ENCODE data around the gene RAP1A. TPM values are rescaled to one million over a fixed set of nuclear protein-coding genes. Genes with fewer than 3 reads are reported as not detected.
A peak's percentile ranks its signal among the peaks of the same experiment; 100 is the strongest.

RAP1A gene
- total RNA-seq, 1 experiment from 2014 or later, result 19.0 TPM

DNA sequence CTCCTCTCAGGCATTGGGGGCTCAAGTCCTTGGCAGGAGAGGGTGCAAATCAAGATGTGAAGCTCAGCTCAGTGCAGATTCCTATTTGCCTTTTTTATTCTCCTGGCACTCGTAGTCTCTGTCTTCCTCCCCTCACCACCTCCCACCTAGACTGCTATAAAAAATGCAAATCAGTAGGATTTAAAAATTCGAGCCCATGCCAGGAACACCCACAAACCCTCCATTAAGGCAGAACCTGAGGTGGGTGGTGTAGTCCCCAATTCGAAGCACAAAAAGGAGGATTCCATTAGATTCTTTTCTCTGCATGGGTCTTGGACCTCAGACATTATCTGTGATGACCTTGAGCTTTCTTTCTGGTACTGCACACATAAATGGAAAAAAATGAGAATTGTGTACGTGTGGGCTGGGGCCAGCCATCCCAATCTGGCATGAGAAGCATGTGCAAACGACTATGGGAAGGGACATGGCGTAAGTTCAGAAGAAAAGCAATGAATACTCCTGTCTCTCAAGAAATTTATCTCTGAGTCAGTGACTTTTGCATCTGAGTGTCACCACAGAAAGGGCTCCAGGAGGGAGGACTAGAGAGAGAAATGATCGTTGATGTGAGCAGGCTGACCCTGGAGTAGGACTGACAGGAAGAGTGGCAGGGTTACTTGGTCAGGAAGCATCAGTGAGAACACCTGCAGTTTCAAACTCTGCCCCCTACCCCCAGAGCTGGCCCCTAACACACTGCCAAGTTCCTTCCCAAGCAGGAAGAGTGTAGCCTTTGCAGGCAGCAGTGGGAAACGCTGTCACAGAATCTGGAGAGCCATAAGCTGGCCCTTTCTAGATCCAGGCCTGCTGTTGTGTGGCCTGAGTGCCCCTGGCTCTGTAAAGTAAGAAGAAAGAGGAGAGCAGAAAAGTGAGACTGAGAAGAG is 117.9 kb downstream of the RAP1A start:
- no peak overlapping the region for H2AFZ ChIP-seq (ENCODE audit: low read length)
- ATAC-seq (no peak), DNase-seq (no peak)
- H3K4me1 ChIP-seq (ENCODE audit: insufficient read depth, low read length), result peaks cover 20% of the 10 kb centered on the region; the same call in 1 of the 2 replicates
- BruUV-seq (replicated peaks), result TSS peak; percentile 13
- H4K20me1 ChIP-seq (ENCODE audit: low read length), result no peaks in the 10 kb centered on the region
- TF ChIP-seq CTCF (conservative IDR thresholded peaks at IDR 0.05; ENCODE audit: low read depth, low read length), result no peak
- no peak for TF ChIP-seq EZH2phosphoT487 (IDR thresholded peaks at IDR 0.05; ENCODE audit: borderline replicate concordance, low read length)
- TF ChIP-seq EZH2 (IDR thresholded peaks at IDR 0.05; ENCODE audit: low read length, unreplicated experiment), result no peak
- no peaks in the 10 kb centered on the region for H3K36me3 ChIP-seq (ENCODE audit: low read depth, low read length)
- POLR2A ChIA-PET (ENCODE audit: unreplicated experiment), result interaction anchor here (0.6 kb wide), 1 partner anchor 230 kb away, joined by 4 read pairs; no protein-coding TSS in a partner anchor
- peak overlapping the region; percentile 92 for H3K4me2 ChIP-seq (ENCODE audit: low read length)
- CTCF ChIA-PET, result interaction anchor here (0.7 kb wide), 1 partner anchor 23 kb away, joined by 5 read pairs; no protein-coding TSS in a partner anchor
- no peaks in the 10 kb centered on the region for H3K79me2 ChIP-seq (ENCODE audit: low read length)
- no peak overlapping the region for H3K9ac ChIP-seq (ENCODE audit: low read length)
- no peaks in the 10 kb centered on the region for H3K9me3 ChIP-seq (ENCODE audit: low read length)
- intact Hi-C loops (cut with micrococcal nuclease), result loop anchor here (2.0 kb wide), 1 partner anchor 23 kb away; no protein-coding TSS in a partner anchor
- H3K27ac ChIP-seq (ENCODE audit: low read length), result no peak overlapping the region
- peak overlapping the region; percentile 64; the same call in 1 of the 2 replicates for H3K4me3 ChIP-seq (ENCODE audit: low read length)
- H3F3A ChIP-seq (ENCODE audit: low read length, unreplicated experiment), result no peaks in the 10 kb centered on the region
- H3K9me2 ChIP-seq (replicated peaks; ENCODE audit: low read length), result no peaks in the 10 kb centered on the region
- H3K27me3 ChIP-seq (ENCODE audit: low read length), result no peaks in the 10 kb centered on the region

DNA sequence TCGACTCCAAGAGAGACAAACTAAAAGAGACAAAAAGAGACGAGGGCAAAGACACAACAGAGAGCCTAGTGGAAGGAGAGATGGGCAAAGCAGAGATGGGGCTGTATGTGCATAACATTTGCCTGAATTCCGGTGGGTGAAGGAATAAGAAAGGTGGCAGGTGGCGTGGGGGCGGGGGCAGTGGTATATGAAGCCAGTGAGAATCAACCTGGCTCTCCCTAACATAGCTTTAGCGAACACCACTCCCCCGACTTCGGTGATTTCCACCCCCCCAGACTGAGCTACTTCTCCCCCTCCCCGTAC is 118.5 kb downstream of the RAP1A start:
- ChIA-PET POLR2A (ENCODE audit: unreplicated experiment) (no interaction called here), CTCF (interaction anchor here (0.6 kb wide), 1 partner anchor 12 kb away, joined by 3 read pairs; no protein-coding TSS in a partner anchor)
- H3K36me3 ChIP-seq (ENCODE audit: low read depth, low read length), result no peaks in the 10 kb centered on the region
- H3K4me1 ChIP-seq (ENCODE audit: insufficient read depth, low read length), result peaks cover 20% of the 10 kb centered on the region; the same call in 1 of the 2 replicates
- intact Hi-C loops (cut with micrococcal nuclease), result loop anchor here (2.0 kb wide), 1 partner anchor 23 kb away; no protein-coding TSS in a partner anchor
- TF ChIP-seq EZH2 (IDR thresholded peaks at IDR 0.05; ENCODE audit: low read length, unreplicated experiment) (no peak), CTCF (conservative IDR thresholded peaks at IDR 0.05; ENCODE audit: low read depth, low read length) (no peak), EZH2phosphoT487 (IDR thresholded peaks at IDR 0.05; ENCODE audit: borderline replicate concordance, low read length) (no peak)
- DNase-seq (no peak), ATAC-seq (no peak)
- peak overlapping the region; percentile 94 for H2AFZ ChIP-seq (ENCODE audit: low read length)
- H3K27ac ChIP-seq (ENCODE audit: low read length), result no peak overlapping the region
- no peak overlapping the region; the same call in 1 of the 2 replicates for H3K9ac ChIP-seq (ENCODE audit: low read length)
- no TSS peak for BruUV-seq (replicated peaks)
- no peaks in the 10 kb centered on the region for H3K79me2 ChIP-seq (ENCODE audit: low read length)
- H3K27me3 ChIP-seq (ENCODE audit: low read length), result no peaks in the 10 kb centered on the region
- no peaks in the 10 kb centered on the region for H3K9me2 ChIP-seq (replicated peaks; ENCODE audit: low read length)
- peak overlapping the region; percentile 64 for H3K4me3 ChIP-seq (ENCODE audit: low read length)
- peak overlapping the region; percentile 92 for H3K4me2 ChIP-seq (ENCODE audit: low read length)
- no peaks in the 10 kb centered on the region for H3F3A ChIP-seq (ENCODE audit: low read length, unreplicated experiment)
- H3K9me3 ChIP-seq (ENCODE audit: low read length), result no peaks in the 10 kb centered on the region
- H4K20me1 ChIP-seq (ENCODE audit: low read length), result no peaks in the 10 kb centered on the region

All from PC-3 (cell line).